ENCODE results near the gene CNOT8. TPM values are rescaled to one million over a fixed set of nuclear protein-coding genes. Genes with fewer than 3 reads are reported as not detected.

Gene CNOT8
- polyA plus RNA-seq, 6 donors from 2014 or later, result 155 to 240 (median 185) TPM

- Mint-ChIP-seq H3K36me3 (no peaks in the 10 kb centered on the region), H3K4me3 (no peak overlapping the region), H3K4me1 (no peaks in the 10 kb centered on the region), H3K27ac (peak overlapping the region in 1 of 6 donors; percentile 1), H3K9me3 (no peaks in the 10 kb centered on the region), H3K27me3 (no peaks in the 10 kb centered on the region)
- DNase-seq (no peak), ATAC-seq (ENCODE audit: low read depth in 2 of 2) (no peak)
These were observed 17.8 kb upstream of the CNOT8 start for GRCh38 chr5:154840435-154841272.

DNA sequence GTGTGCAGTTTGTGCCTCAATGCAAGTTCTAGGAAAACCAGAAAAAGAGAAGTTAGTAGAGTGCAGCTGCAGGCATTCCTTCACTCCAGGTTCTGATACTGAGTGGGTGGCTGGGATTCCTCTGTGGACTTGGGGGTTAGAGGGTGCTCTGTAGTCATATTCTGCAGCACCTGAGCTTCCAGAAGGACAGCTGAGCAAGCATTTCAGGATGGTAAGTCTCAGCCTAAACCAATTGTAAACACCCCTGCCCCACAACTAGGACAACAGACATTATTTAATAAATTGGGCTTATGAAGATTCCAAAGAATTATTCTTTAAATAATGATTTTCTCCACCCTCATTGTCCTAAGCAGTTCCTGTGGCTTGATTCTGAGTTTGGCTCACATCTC lies 17.2 kb upstream of the CNOT8 start:
- no peak overlapping the region for H3K4me3 Mint-ChIP-seq
- H3K36me3 Mint-ChIP-seq, result no peaks in the 10 kb centered on the region
- H3K27me3 Mint-ChIP-seq, result no peaks in the 10 kb centered on the region
- ATAC-seq (ENCODE audit: low read depth in 2 of 2) (no peak), DNase-seq (no peak)
- no peaks in the 10 kb centered on the region for H3K9me3 Mint-ChIP-seq
- peak overlapping the region in 1 of 6 donors; percentile 29 for H3K27ac Mint-ChIP-seq
- no peaks in the 10 kb centered on the region for H3K4me1 Mint-ChIP-seq

- no peaks in the 10 kb centered on the region for H3K9me3 Mint-ChIP-seq
- no peak overlapping the region for H3K4me3 Mint-ChIP-seq
- no peak for ATAC-seq (ENCODE audit: low read depth in 2 of 2)
- no peaks in the 10 kb centered on the region for H3K36me3 Mint-ChIP-seq
- H3K27me3 Mint-ChIP-seq, result no peaks in the 10 kb centered on the region
- no peaks in the 10 kb centered on the region for H3K4me1 Mint-ChIP-seq
- H3K27ac Mint-ChIP-seq, result peak overlapping the region in 1 of 6 donors; percentile 59
- DNase-seq, result no peak
These were observed 15.5 kb upstream of the CNOT8 start for GRCh38 chr5:154842689-154843530.

- Mint-ChIP-seq H3K27ac (peak overlapping the region in 1 of 6 donors; percentile 3), H3K4me1 (no peaks in the 10 kb centered on the region), H3K27me3 (no peaks in the 10 kb centered on the region), H3K36me3 (no peaks in the 10 kb centered on the region), H3K4me3 (no peak overlapping the region), H3K9me3 (no peaks in the 10 kb centered on the region)
- ATAC-seq (ENCODE audit: low read depth in 2 of 2) (no peak), DNase-seq (no peak)
These were observed 13.6 kb upstream of the CNOT8 start for GRCh38 chr5:154844809-154845208.

DNA sequence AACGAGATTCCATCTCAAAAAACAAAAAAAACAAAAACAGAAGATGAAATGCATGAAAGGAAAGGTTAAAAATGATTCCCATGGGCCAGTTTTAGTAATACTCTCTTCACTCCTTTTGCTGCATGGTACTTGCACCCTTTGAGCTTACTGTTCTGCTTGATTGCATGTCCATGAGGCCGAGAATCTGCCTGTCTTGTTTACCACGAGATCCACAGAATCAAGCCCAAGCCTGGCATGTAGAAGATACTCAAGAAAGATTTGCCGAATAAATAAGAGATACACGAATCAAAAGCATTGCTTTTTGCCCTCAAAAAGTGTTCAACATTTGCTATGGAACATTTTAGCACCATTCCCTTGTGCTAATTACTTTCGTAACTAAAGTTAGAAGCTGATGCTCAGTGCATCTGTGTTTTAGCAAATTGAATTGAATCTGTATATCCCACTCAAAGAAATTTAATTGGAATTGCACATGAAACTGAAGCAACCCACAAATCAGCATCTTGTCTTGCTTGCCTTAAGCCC lies 9.1 kb upstream of the CNOT8 start:
- H3K36me3 Mint-ChIP-seq, result no peaks in the 10 kb centered on the region
- ATAC-seq (ENCODE audit: low read depth in 2 of 2) (no peak), DNase-seq (no peak)
- H3K4me1 Mint-ChIP-seq, result peaks cover 0 to 10% (median 5%) of the 10 kb centered on the region in 3 donors
- no peaks in the 10 kb centered on the region for H3K9me3 Mint-ChIP-seq
- no peak overlapping the region for H3K27ac Mint-ChIP-seq
- no peak overlapping the region for H3K4me3 Mint-ChIP-seq
- no peaks in the 10 kb centered on the region for H3K27me3 Mint-ChIP-seq

GRCh38 chr5:154849791-154850201 lies 8.6 kb upstream of the CNOT8 start:
- DNase-seq (no peak), ATAC-seq (ENCODE audit: low read depth in 2 of 2) (no peak)
- H3K27me3 Mint-ChIP-seq, result no peaks in the 10 kb centered on the region
- peaks cover 0 to 10% (median 5%) of the 10 kb centered on the region in 3 donors for H3K4me1 Mint-ChIP-seq
- no peaks in the 10 kb centered on the region for H3K36me3 Mint-ChIP-seq
- no peak overlapping the region for H3K27ac Mint-ChIP-seq
- no peak overlapping the region for H3K4me3 Mint-ChIP-seq
- no peaks in the 10 kb centered on the region for H3K9me3 Mint-ChIP-seq

GRCh38 chr5:154850255-154851062 lies 8.0 kb upstream of the CNOT8 start, which contains the start of gene FAXDC2:
TSS of gene FAXDC2 (minus strand) at chr5:154850603. CDS start at chr5:154838178, 12,425 bp downstream.
- no peak for ATAC-seq (ENCODE audit: low read depth in 2 of 2)
- Mint-ChIP-seq H3K36me3 (no peaks in the 10 kb centered on the region), H3K27ac (peak within 1 kb of the TSS in 1 of 6 donors; percentile 44), H3K27me3 (no peaks in the 10 kb centered on the region), H3K4me1 (peaks cover 0 to 10% (median 5%) of the 10 kb centered on the region in 3 donors), H3K9me3 (no peaks in the 10 kb centered on the region), H3K4me3 (peak within 1 kb of the TSS in 1 of 8 donors; percentile 27)
- no peak for DNase-seq

DNA sequence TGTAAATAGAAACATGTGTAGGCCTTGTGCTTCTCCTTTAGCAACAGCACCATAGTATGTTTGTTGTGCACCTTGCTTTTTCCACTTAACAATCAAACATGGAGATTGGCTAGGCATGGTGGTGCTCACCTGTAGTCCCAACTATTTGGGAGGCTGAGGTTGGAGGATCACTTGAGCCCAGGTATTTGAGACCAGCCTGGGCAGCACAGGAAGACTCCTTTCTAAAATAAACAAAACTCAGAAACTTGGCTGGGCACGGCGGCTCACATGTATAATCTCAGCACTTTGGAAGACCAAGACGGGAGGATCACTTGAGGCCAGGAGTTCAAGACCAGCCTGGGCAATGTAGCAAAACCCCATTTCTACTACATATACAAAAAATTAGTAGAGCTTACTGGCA lies 7.1 kb upstream of the CNOT8 start:
- no peak for ATAC-seq (ENCODE audit: low read depth in 2 of 2)
- H3K4me3 Mint-ChIP-seq, result peak overlapping the region in 1 of 8 donors; percentile 27
- DNase-seq, result no peak
- H3K9me3 Mint-ChIP-seq, result no peaks in the 10 kb centered on the region
- H3K27me3 Mint-ChIP-seq, result no peaks in the 10 kb centered on the region
- H3K36me3 Mint-ChIP-seq, result no peaks in the 10 kb centered on the region
- peaks cover 0 to 10% (median 5%) of the 10 kb centered on the region in 3 donors for H3K4me1 Mint-ChIP-seq
- no peak overlapping the region for H3K27ac Mint-ChIP-seq

- DNase-seq (peak; percentile 89), ATAC-seq (ENCODE audit: low read depth in 2 of 2) (peak; percentile 63)
- peaks cover 2 to 3% of the 10 kb centered on the region in 2 donors for H3K36me3 Mint-ChIP-seq
- peak overlapping the region; percentile 97 to 100 (median 99) for H3K27ac Mint-ChIP-seq
- no peaks in the 10 kb centered on the region for H3K9me3 Mint-ChIP-seq
- peaks cover 40 to 43% (median 41%) of the 10 kb centered on the region in 3 donors for H3K4me1 Mint-ChIP-seq
- peak overlapping the region; percentile 93 to 99 (median 98) for H3K4me3 Mint-ChIP-seq
- no peaks in the 10 kb centered on the region for H3K27me3 Mint-ChIP-seq
These were observed 714 bp upstream of the CNOT8 start for GRCh38 chr5:154857530-154858296.

DNA sequence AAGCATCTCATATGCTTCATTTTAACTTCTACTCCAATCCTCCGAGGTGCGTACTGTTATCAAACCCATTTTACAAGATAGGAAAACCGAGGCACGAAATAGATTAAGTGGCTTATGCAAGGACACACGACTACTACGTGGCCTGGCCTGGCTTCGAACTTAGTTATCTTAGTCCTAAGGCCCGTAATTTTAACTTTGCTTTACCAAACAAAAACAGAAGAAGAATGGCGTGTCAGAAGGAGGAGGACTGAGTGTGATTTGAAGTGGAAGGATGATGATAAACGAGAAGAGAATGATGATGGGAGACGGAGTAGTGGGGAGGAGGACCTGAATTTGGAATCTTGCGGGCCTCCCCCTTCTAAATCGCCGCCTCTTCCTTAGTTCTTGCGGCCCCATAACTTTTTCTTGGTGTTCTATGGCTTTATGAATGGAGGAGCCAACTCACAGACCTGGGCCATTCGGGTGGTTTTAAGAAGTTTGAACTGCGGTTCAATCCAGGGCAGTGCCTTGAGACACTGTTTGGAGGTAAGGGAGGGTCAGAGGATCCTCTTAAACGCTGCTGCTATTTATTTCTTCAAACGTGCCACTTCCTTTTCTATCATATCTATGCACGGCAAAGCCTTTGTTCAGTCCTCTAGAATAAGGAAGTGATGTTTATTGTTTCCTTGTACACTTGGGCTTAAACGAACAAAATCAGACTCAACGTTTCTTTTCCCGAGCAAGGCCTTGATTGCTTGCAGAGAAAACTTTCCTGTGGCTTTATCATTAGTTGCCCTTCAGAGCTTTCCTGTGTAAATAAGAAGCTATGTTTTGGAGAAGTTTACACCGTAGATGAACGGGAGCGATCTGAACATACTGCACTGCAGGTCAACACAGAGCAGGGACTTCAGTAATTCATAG lies 795 bp downstream of the CNOT8 start:
- DNase-seq, result peak; percentile 57
- peak overlapping the region; percentile 93 to 99 (median 98) for H3K4me3 Mint-ChIP-seq
- ATAC-seq (ENCODE audit: low read depth in 2 of 2), result peak; percentile 22 to 27
- H3K36me3 Mint-ChIP-seq, result peaks cover 6 to 8% of the 10 kb centered on the region in 2 donors
- no peaks in the 10 kb centered on the region for H3K9me3 Mint-ChIP-seq
- H3K27me3 Mint-ChIP-seq, result no peaks in the 10 kb centered on the region
- H3K4me1 Mint-ChIP-seq, result peaks cover 47 to 55% (median 55%) of the 10 kb centered on the region in 3 donors
- H3K27ac Mint-ChIP-seq, result peak overlapping the region; percentile 97 to 100 (median 99)

DNA sequence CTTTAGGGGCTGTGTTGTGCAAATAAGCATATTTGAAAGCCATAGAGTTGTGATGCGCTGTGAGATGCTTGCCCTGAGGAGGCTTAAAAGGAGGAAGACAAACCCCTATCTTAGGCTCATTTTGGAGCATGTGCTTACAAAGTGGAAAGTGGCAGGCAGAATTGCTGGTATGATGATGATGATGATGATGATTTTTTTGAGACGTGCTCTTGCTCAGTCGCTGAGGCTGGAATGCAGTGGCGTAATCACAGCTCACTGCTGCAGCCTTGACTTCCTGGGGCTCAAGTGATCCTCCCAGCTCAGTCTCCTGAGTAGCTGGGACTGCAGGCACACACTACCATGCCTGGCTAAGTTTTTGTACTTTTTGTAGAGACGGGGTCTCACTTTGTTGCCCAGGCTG lies 1.7 kb downstream of the CNOT8 start:
- H3K36me3 Mint-ChIP-seq, result peaks cover 7 to 8% of the 10 kb centered on the region in 2 donors

More for the DNA sequence above, 1.7 kb downstream of the CNOT8 start:
- Mint-ChIP-seq H3K27ac (peak overlapping the region; percentile 53 to 100 (median 99)), H3K4me1 (peaks cover 51 to 62% (median 61%) of the 10 kb centered on the region in 3 donors), H3K27me3 (no peaks in the 10 kb centered on the region), H3K4me3 (peak overlapping the region; percentile 93 to 99 (median 98)), H3K9me3 (no peaks in the 10 kb centered on the region)
- no peak for DNase-seq
- no peak for ATAC-seq (ENCODE audit: low read depth in 2 of 2)

Data from naive B cell (primary cell).